ENCODE data around the gene KIAA1755. TPM values are rescaled to one million over a fixed set of nuclear protein-coding genes. Genes with fewer than 3 reads are reported as not detected.

KIAA1755 gene, protein sequence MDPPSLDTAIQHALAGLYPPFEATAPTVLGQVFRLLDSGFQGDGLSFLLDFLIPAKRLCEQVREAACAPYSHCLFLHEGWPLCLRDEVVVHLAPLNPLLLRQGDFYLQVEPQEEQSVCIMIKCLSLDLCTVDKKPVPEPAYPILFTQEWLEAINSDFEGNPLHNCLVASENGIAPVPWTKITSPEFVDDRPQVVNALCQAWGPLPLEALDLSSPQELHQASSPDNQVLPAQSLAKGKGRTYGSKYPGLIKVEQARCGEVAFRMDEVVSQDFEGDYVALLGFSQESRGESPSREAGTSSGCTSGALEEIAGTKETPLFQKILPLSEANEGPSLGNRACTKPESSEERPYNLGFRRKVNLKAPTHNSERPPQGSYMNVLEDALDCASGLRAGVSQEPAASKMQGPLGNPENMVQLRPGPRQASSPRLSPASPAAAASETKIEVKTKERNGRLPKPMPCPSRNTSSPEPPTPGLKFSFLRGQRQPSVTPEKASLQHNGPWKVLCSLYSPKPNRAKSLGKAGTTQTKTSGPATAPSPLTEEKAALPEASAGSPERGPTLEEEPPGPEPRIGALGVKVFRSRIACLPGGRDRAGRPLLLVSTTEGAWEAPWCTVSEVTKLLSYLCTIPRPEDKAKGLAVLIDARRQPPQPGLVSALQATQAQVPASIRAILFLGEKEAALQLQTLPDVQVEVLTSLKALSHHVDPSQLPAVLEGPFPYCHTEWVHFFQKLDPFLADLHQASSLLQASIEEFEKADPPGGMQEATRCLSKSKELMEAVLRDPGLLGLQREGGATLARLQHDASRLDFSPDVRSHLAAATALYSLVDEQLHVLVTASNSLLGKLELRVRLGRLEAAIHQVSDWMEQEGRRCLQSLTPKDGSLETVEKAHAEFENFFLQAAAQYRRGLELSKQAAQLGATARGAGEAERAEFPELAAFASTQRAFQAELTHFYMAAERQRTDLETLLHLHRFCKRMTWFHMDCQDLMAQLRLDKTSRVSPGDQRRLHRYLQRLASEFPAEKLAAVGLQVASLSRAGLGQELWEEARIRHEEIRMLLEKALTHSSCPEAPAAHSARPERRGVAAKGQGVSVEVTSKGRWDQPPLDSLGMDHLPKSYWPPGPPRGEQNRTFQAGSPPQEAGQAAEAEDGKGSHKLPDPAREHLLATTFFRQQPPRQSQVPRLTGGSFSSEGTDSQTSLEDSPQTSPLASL
- 0.06 and 0.29 TPM in 2 replicates for total RNA-seq

GRCh38 chr20:38260378-38261053 lies at the start of gene KIAA1755:
TSS of gene KIAA1755 (minus strand) at chr20:38260735. CDS start at chr20:38260500, 235 bp downstream.
- no peak for TF ChIP-seq CTCF (conservative IDR thresholded peaks at IDR 0.05; ENCODE audit: low read depth, low read length)
- H3K4me3 ChIP-seq (ENCODE audit: low read depth, low read length) = no peak within 1 kb of the TSS
- no peak for DNase-seq (ENCODE audit: low read depth)

- TF ChIP-seq CTCF (conservative IDR thresholded peaks at IDR 0.05; ENCODE audit: low read depth, low read length) = no peak
- no peak overlapping the region for H3K4me3 ChIP-seq (ENCODE audit: low read depth, low read length)
- DNase-seq (ENCODE audit: low read depth) = no peak
Observed at GRCh38 chr20:38308447-38308846, 47.9 kb upstream of the KIAA1755 start.

- no peak for TF ChIP-seq CTCF (conservative IDR thresholded peaks at IDR 0.05; ENCODE audit: low read depth, low read length)
- no peak for DNase-seq (ENCODE audit: low read depth)
- H3K4me3 ChIP-seq (ENCODE audit: low read depth, low read length) = no peak overlapping the region
Observed at GRCh38 chr20:38308047-38308438, 47.5 kb upstream of the KIAA1755 start.

DNA sequence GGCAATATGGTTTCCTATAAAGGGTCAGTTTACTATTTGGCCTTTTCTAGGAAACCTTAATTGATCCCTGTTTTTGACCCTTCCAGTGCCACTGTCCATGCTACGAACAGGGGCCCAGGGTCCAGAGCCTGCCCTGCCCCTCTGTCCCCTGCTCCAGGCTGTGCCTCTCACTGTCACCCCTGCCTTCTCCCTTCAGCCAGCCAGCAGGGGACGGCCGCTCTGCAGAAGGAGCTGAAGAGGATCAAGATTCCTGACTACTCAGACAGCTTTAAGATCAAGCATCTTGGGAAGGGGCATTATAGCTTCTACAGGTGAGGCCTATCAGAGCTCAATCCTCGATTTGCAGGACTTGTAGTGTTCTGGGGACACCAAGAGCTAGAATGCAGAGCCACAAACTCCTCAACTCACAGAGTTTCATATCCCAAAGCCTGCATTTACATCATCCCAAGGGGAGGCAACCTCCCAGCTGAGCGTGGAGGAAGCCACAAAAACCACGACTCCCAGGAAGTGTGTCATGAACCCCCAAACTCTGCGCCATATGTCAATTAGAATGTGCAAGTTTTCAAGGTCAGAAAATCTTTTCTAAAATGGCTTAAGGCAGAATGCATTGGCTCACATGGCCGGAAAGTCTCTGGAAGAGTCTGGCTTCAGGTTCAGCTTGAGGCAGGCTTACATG lies 47.0 kb upstream of the KIAA1755 start:
- no peak for DNase-seq (ENCODE audit: low read depth)
- no peak overlapping the region for H3K4me3 ChIP-seq (ENCODE audit: low read depth, low read length)
- TF ChIP-seq CTCF (conservative IDR thresholded peaks at IDR 0.05; ENCODE audit: low read depth, low read length) = no peak

GRCh38 chr20:38306379-38306778 lies 45.8 kb upstream of the KIAA1755 start:
- no peak for DNase-seq (ENCODE audit: low read depth)
- no peak for TF ChIP-seq CTCF (conservative IDR thresholded peaks at IDR 0.05; ENCODE audit: low read depth, low read length)
- no peak overlapping the region for H3K4me3 ChIP-seq (ENCODE audit: low read depth, low read length)

- DNase-seq (ENCODE audit: low read depth) = no peak
- no peak for TF ChIP-seq CTCF (conservative IDR thresholded peaks at IDR 0.05; ENCODE audit: low read depth, low read length)
- H3K4me3 ChIP-seq (ENCODE audit: low read depth, low read length) = no peak overlapping the region
Observed at GRCh38 chr20:38305541-38305940, 45.0 kb upstream of the KIAA1755 start.
